GM23248 (cell line): ENCODE data around the gene SLC35D2.

Experiments used
- EZH2 ChIP-seq: fragments of 200-600 bp; sonication (generic); IDR thresholded peaks from 2 replicates; pipeline ENCODE4 v1.6.1; 2018; ENCODE audit warnings: antibody characterized with exemption, mild to moderate bottlenecking; ENCODE audit not compliant: insufficient read depth, poor library complexity, severe bottlenecking
- EZH2phosphoT487 ChIP-seq: fragments of 200-600 bp; sonication (generic); IDR thresholded peaks from 2 replicates; pipeline ENCODE4 v1.6.1; 2018; ENCODE audit warnings: antibody characterized with exemption, moderate library complexity, mild to moderate bottlenecking, low read depth; ENCODE audit not compliant: insufficient read depth

DNA sequence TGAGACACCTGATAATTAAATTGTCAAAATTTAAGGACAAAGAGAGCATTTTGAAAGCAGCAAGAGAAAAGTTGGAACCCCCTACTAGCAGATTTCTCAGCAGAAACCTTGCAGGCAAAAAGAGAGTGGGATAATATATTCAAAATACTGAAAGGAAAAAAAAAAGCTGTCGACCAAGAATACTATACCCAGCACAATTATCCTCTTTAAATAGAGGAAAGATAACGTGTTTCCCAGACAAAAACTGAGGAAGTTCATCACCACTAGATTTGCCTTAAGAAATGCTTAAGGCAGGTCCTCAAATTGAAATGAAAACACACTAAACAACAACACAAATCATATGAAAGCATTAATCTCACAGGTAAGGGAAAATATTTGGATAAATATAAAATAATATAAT lies 108.6 kb downstream of the SLC35D2 start:
- no peak for TF ChIP-seq EZH2
- no peak for TF ChIP-seq EZH2phosphoT487
